Measurements from ENCODE around the gene ADARB1. TPM values are rescaled to one million over a fixed set of nuclear protein-coding genes. Genes with fewer than 3 reads are reported as not detected.
"Not testable (repeated sequence)": the region's sequence is repeated elsewhere in the genome, so short reads cannot be mapped to it uniquely, and the experiment has no call there.

Gene ADARB1
- total and polyA plus RNA-seq, 2 of the 4 experiments (the other 2 are of a cell fraction) = 39.8 to 47.3 TPM

DNA sequence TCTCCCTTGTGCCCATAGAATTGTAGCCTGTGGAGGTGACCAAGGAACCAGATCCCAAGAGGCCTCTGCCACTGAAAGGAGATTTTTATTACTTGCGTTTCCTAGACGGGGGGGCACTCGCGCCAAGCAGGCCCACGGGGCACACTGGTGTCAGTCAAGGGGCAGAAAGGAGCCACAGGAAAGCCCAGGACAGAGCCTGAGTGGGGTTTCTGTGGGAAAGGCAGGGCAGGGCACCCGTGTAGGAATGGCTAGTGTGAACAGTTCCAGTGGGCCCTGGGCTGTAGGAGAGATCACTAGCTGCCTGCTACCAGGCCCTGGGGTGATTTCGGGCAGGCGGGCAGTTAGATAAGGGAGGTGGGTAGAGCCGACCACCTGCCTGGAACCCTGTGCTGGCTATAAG, 70.8 kb downstream of the ADARB1 start (continued):
- no peak for TF ChIP-seq NFE2L2 (IDR thresholded peaks at IDR 0.05; ENCODE audit: low read depth, low read length)

DNA sequence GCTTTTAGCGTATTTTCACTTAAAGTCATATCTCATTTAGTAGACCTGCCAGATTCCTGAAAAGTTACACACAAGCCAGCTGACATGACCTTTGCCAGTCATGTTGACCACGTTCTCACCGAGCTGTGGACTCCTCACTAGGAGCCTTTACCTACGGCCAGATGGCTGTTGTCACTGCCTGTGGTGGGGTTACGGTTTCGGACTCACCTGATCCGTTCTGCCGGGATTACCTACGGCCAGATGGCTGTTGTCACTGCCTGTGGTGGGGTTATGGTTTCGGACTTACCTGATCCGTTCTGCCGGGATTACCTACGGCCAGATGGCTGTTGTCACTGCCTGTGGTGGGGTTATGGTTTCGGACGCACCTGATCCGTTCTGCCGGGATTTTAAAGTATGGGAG, 71.5 kb downstream of the ADARB1 start:
- H2BK20ac ChIP-seq (ENCODE audit: low read depth, low read length); DNase-seq; H3K27me3 ChIP-seq (ENCODE audit: control insufficient read depth, insufficient read depth, low read length); H3K4ac ChIP-seq (ENCODE audit: low read depth, low read length); H3K9me3 ChIP-seq (ENCODE audit: control insufficient read depth, insufficient read depth, low read length); H4K8ac ChIP-seq (ENCODE audit: low read depth in 2 of 2, low read length in 2 of 2); H2BK15ac ChIP-seq (ENCODE audit: low read depth, low read length); H3K4me3 ChIP-seq (ENCODE audit: insufficient read depth, low read depth, low read length); ATAC-seq (ENCODE audit: low read depth); H3K9ac ChIP-seq (ENCODE audit: low read depth, low read length); H3K27ac ChIP-seq (ENCODE audit: insufficient read depth, low read length); H3K23ac ChIP-seq (ENCODE audit: low read depth, low read length); BruUV-seq (replicated peaks); H2AK5ac ChIP-seq (ENCODE audit: low read depth, low read length); intact Hi-C loops (cut with micrococcal nuclease); H4K91ac ChIP-seq (ENCODE audit: insufficient read depth, low read depth, low read length); H2BK5ac ChIP-seq (ENCODE audit: low read depth, low read length, poor library complexity, severe bottlenecking); H3K14ac ChIP-seq (replicated peaks; ENCODE audit: low read depth, low read length); H4K5ac ChIP-seq (ENCODE audit: low read depth, low read length); H2BK120ac ChIP-seq (ENCODE audit: low read depth, low read length); H3K4me2 ChIP-seq (ENCODE audit: low read depth, low read length); dilution Hi-C loops (cut with HindIII; ENCODE audit: low sequenced_read_pairs, unreplicated experiment); H2AK9ac ChIP-seq (replicated peaks; ENCODE audit: low read depth, low read length, poor library complexity); POLR2A ChIA-PET (ENCODE audit: unreplicated experiment); H3K18ac ChIP-seq (ENCODE audit: low read depth, low read length); H2AFZ ChIP-seq (replicated peaks; ENCODE audit: low read length, poor library complexity); H3K56ac ChIP-seq (ENCODE audit: extremely low read depth, insufficient read depth, low read length): not testable (repeated sequence)
- in situ Hi-C loops (cut with MboI; ENCODE audit: low sequenced_read_pairs) = loop anchor here (10.0 kb wide), 3 partner anchors 139 to 679 kb away; partner anchors contain the start of gene POFUT2
- peaks cover 59% of the 10 kb centered on the region for H3K36me3 ChIP-seq (ENCODE audit: control insufficient read depth, insufficient read depth, low read length)
- peaks cover 24% of the 10 kb centered on the region for H3K9me1 ChIP-seq (ENCODE audit: insufficient read depth, low read length)
- H3K4me1 ChIP-seq (ENCODE audit: control insufficient read depth, insufficient read depth, low read length) = peaks cover 15% of the 10 kb centered on the region
- CTCF ChIA-PET = interaction anchor here (1.1 kb wide), 1 partner anchor 9 kb away, joined by 5 read pairs; no protein-coding TSS in a partner anchor
- no CpG with 5 or more reads among the region's 17 CpGs for WGBS, 2 experiments (ENCODE audit: extremely low coverage in 2 of 2, insufficient read length in 1 of 2)
- peaks cover 73% of the 10 kb centered on the region for H4K20me1 ChIP-seq (ENCODE audit: insufficient read depth, low read length)
- peaks cover 45 to 76% of the 10 kb centered on the region in 2 experiments for H3K79me1 ChIP-seq (ENCODE audit: low read depth in 1 of 2, low read length in 2 of 2)

All from IMR-90 (cell line).